Type B pancreatic cell (in vitro differentiated cells): Measurements from ENCODE around the gene TSPAN17. TPM values are rescaled to one million over a fixed set of nuclear protein-coding genes. Genes with fewer than 3 reads are reported as not detected.
"Not testable (repeated sequence)": the region's sequence is repeated elsewhere in the genome, so short reads cannot be mapped to it uniquely, and the experiment has no call there.

ENCODE experiments used
- DNase-seq: peaks from one replicate; pipeline ENCODE4 v3.0.0; 2021; ENCODE audit warnings: mixed read lengths; ENCODE audit not compliant: unreplicated experiment; ENCODE audit errors: extremely low spot score
- H3K27ac Mint-ChIP-seq: 2 replicates; pipeline ENCODE4 v1.8.0; 2021; ENCODE audit warnings: mild to moderate bottlenecking, mixed read lengths
- H3K27me3 Mint-ChIP-seq: 2 replicates; pipeline ENCODE4 v1.8.0; 2021; ENCODE audit warnings: mixed read lengths
- H3K36me3 Mint-ChIP-seq: 2 replicates; pipeline ENCODE4 v1.8.0; 2021; ENCODE audit warnings: mixed read lengths
- H3K4me1 Mint-ChIP-seq: one replicate; pipeline ENCODE4 v1.8.0; 2021; ENCODE audit warnings: mixed read lengths; ENCODE audit not compliant: unreplicated experiment
- H3K4me3 Mint-ChIP-seq: 2 replicates; pipeline ENCODE4 v1.8.0; 2021; ENCODE audit warnings: mild to moderate bottlenecking, mixed read lengths
- H3K9me3 Mint-ChIP-seq: 2 replicates; pipeline ENCODE4 v1.8.0; 2021; ENCODE audit warnings: mixed read lengths
- CTCF ChIP-seq: fragments of 200-600 bp; sonication (generic); conservative IDR thresholded peaks from 2 replicates; pipeline ENCODE4 v1.5.0; 2021; ENCODE audit warnings: antibody characterized with exemption, mild to moderate bottlenecking
- total RNA-seq: library from RNA; stranded (reverse); gene quantifications from 2 replicates; pipeline ENCODE4 v1.2.1, GENCODE V29; 2021; ENCODE audit warnings: low replicate concordance

TSPAN17 gene
- total RNA-seq, 1 donor from 2014 or later = 45.9 TPM

GRCh38 chr5:176697934-176698538, 50.8 kb downstream of the TSPAN17 start:
- Mint-ChIP-seq H3K4me3 (no peak overlapping the region), H3K36me3 (no peaks in the 10 kb centered on the region), H3K4me1 (peaks cover 18% of the 10 kb centered on the region), H3K9me3 (no peaks in the 10 kb centered on the region), H3K27ac (no peak overlapping the region), H3K27me3 (peaks cover 55% of the 10 kb centered on the region)
- no peak for TF ChIP-seq CTCF
- no peak for DNase-seq

GRCh38 chr5:176699446-176699845, 52.2 kb downstream of the TSPAN17 start:
- not testable (repeated sequence) for H3K27ac Mint-ChIP-seq, H3K36me3 Mint-ChIP-seq, H3K4me1 Mint-ChIP-seq, H3K4me3 Mint-ChIP-seq, H3K9me3 Mint-ChIP-seq, DNase-seq
- H3K27me3 Mint-ChIP-seq = peaks cover 45% of the 10 kb centered on the region

- Mint-ChIP-seq H3K27me3 (peaks cover 43% of the 10 kb centered on the region), H3K36me3 (no peaks in the 10 kb centered on the region), H3K9me3 (no peaks in the 10 kb centered on the region), H3K4me3 (no peak overlapping the region), H3K4me1 (peaks cover 13% of the 10 kb centered on the region), H3K27ac (no peak overlapping the region)
- DNase-seq = no peak
- TF ChIP-seq CTCF = peak; percentile 62
These were observed 53.1 kb downstream of the TSPAN17 start for GRCh38 chr5:176700239-176700847.

GRCh38 chr5:176702671-176703641, 55.7 kb downstream of the TSPAN17 start:
- DNase-seq = no peak
- no peak overlapping the region for H3K4me3 Mint-ChIP-seq
- no peak for TF ChIP-seq CTCF
- peaks cover 13% of the 10 kb centered on the region for H3K4me1 Mint-ChIP-seq
- no peaks in the 10 kb centered on the region for H3K9me3 Mint-ChIP-seq
- H3K27me3 Mint-ChIP-seq = peaks cover 30% of the 10 kb centered on the region
- H3K36me3 Mint-ChIP-seq = no peaks in the 10 kb centered on the region
- H3K27ac Mint-ChIP-seq = no peak overlapping the region

- peaks cover 9% of the 10 kb centered on the region for H3K4me1 Mint-ChIP-seq
- DNase-seq = no peak
- no peak for TF ChIP-seq CTCF
- peaks cover 21% of the 10 kb centered on the region for H3K27me3 Mint-ChIP-seq
- no peaks in the 10 kb centered on the region for H3K9me3 Mint-ChIP-seq
- H3K36me3 Mint-ChIP-seq = no peaks in the 10 kb centered on the region
- H3K27ac Mint-ChIP-seq = no peak overlapping the region
- no peak overlapping the region for H3K4me3 Mint-ChIP-seq
These were observed 56.6 kb downstream of the TSPAN17 start for GRCh38 chr5:176703857-176704256.

- no peak overlapping the region for H3K27ac Mint-ChIP-seq
- no peaks in the 10 kb centered on the region for H3K9me3 Mint-ChIP-seq
- no peak for TF ChIP-seq CTCF
- H3K27me3 Mint-ChIP-seq = peaks cover 21% of the 10 kb centered on the region
- H3K4me3 Mint-ChIP-seq = no peak overlapping the region
- DNase-seq = no peak
- no peaks in the 10 kb centered on the region for H3K36me3 Mint-ChIP-seq
- peaks cover 9% of the 10 kb centered on the region for H3K4me1 Mint-ChIP-seq
These were observed 57.1 kb downstream of the TSPAN17 start for GRCh38 chr5:176704355-176704754.
